Osteocyte (in vitro differentiated cells): ENCODE data around the gene TAS1R1. TPM values are rescaled to one million over a fixed set of nuclear protein-coding genes. Genes with fewer than 3 reads are reported as not detected.

Experiments
- DNase-seq: peaks from one replicate; pipeline ENCODE4 v3.0.0; 2021; ENCODE audit warnings: mixed read lengths; ENCODE audit not compliant: unreplicated experiment; ENCODE audit errors: extremely low spot score
- H3K27ac Mint-ChIP-seq: one replicate; pipeline ENCODE4 v1.8.0; 2021; ENCODE audit warnings: mild to moderate bottlenecking, mixed read lengths; ENCODE audit not compliant: unreplicated experiment
- H3K27me3 Mint-ChIP-seq: one replicate; pipeline ENCODE4 v1.8.0; 2021; ENCODE audit warnings: mixed read lengths; ENCODE audit not compliant: unreplicated experiment
- H3K36me3 Mint-ChIP-seq: one replicate; pipeline ENCODE4 v1.8.0; 2021; ENCODE audit warnings: mixed read lengths; ENCODE audit not compliant: unreplicated experiment
- H3K4me1 Mint-ChIP-seq: one replicate; pipeline ENCODE4 v1.8.0; 2021; ENCODE audit warnings: mixed read lengths; ENCODE audit not compliant: unreplicated experiment
- H3K4me3 Mint-ChIP-seq: one replicate; pipeline ENCODE4 v1.8.0; 2021; ENCODE audit warnings: mild to moderate bottlenecking, moderate library complexity, mixed read lengths; ENCODE audit not compliant: unreplicated experiment
- H3K9me3 Mint-ChIP-seq: one replicate; pipeline ENCODE4 v1.8.0; 2021; ENCODE audit warnings: mixed read lengths; ENCODE audit not compliant: unreplicated experiment
- CTCF ChIP-seq: fragments of 200-600 bp; sonication (generic); IDR thresholded peaks from 2 replicates; pipeline ENCODE4 v1.5.0; 2021; ENCODE audit warnings: antibody characterized with exemption, mild to moderate bottlenecking, moderate library complexity
- total RNA-seq: library from RNA; stranded (reverse); gene quantifications from 2 replicates; pipeline ENCODE4 v1.2.1, GENCODE V29; 2021

TAS1R1 gene
- total RNA-seq, 1 donor from 2014 or later: not detected

- DNase-seq: peak; percentile 100
- H3K27ac Mint-ChIP-seq: peak within 1 kb of the TSS; percentile 90
- H3K4me3 Mint-ChIP-seq: peak within 1 kb of the TSS; percentile 86
- no peaks in the 10 kb centered on the region for H3K36me3 Mint-ChIP-seq
- H3K4me1 Mint-ChIP-seq: peaks cover 42% of the 10 kb centered on the region
- H3K9me3 Mint-ChIP-seq: no peaks in the 10 kb centered on the region
- TF ChIP-seq CTCF: no peak
- no peaks in the 10 kb centered on the region for H3K27me3 Mint-ChIP-seq
Observed at GRCh38 chr1:6613361-6614018, 58.4 kb downstream of the TAS1R1 start, which contains the start of gene PHF13. PHF13 (plus strand) TSS chr1:6613731; CDS start chr1:6614067, 336 bp downstream.

- H3K27ac Mint-ChIP-seq: no peak overlapping the region
- DNase-seq: no peak
- H3K4me3 Mint-ChIP-seq: peak overlapping the region; percentile 73
- H3K9me3 Mint-ChIP-seq: no peaks in the 10 kb centered on the region
- H3K27me3 Mint-ChIP-seq: no peaks in the 10 kb centered on the region
- H3K4me1 Mint-ChIP-seq: peaks cover 41% of the 10 kb centered on the region
- peaks cover 4% of the 10 kb centered on the region for H3K36me3 Mint-ChIP-seq
- no peak for TF ChIP-seq CTCF
Observed at GRCh38 chr1:6614019-6614928, 59.2 kb downstream of the TAS1R1 start.

- no peak for TF ChIP-seq CTCF
- Mint-ChIP-seq H3K27ac (peak overlapping the region; percentile 80), H3K36me3 (peaks cover 11% of the 10 kb centered on the region), H3K4me3 (peak overlapping the region; percentile 76), H3K27me3 (no peaks in the 10 kb centered on the region), H3K4me1 (peaks cover 32% of the 10 kb centered on the region), H3K9me3 (no peaks in the 10 kb centered on the region)
- no peak for DNase-seq
Observed at GRCh38 chr1:6614929-6615785, 60.0 kb downstream of the TAS1R1 start.

- no peak overlapping the region for H3K4me3 Mint-ChIP-seq
- H3K9me3 Mint-ChIP-seq: no peaks in the 10 kb centered on the region
- H3K4me1 Mint-ChIP-seq: peaks cover 12% of the 10 kb centered on the region
- no peak overlapping the region for H3K27ac Mint-ChIP-seq
- TF ChIP-seq CTCF: no peak
- H3K36me3 Mint-ChIP-seq: peaks cover 23% of the 10 kb centered on the region
- no peaks in the 10 kb centered on the region for H3K27me3 Mint-ChIP-seq
- DNase-seq: no peak
Observed at GRCh38 chr1:6619045-6619444, 63.9 kb downstream of the TAS1R1 start.
